GM12878 (cell line): Measurements from ENCODE around the gene EXOSC2. TPM values are rescaled to one million over a fixed set of nuclear protein-coding genes. Genes with fewer than 3 reads are reported as not detected.

Experiments
- ATAC-seq: fragments of 200-7000 bp; cut with Tn5 transposase; 3 replicates; pipeline ENCODE4 v1.9.1; 2020; ENCODE audit warnings: mild to moderate bottlenecking, moderate library complexity
- BruUV-seq: library from RNA; stranded (reverse); fragments of 400-500 nt; replicated peaks from 2 replicates; lab custom pipeline; 2021; lab: Mats Ljungman, UMichigan
- CTCF ChIA-PET: fragments of 300-600 bp; sonication (Branson Sonifier 250); formaldehyde crosslinking; extraction: SDS; loops from one replicate; lab custom pipeline; 2021; ENCODE audit warnings: inconsistent platforms; lab: Yijun Ruan, JAX
- POLR2A ChIA-PET: fragments of 350-600 bp; formaldehyde crosslinking; extraction: SDS; loops from one replicate; lab custom pipeline; 2021; ENCODE audit warnings: inconsistent platforms; lab: Charles Lee
- RAD21 ChIA-PET: fragments of 300-600 bp; sonication (Branson Sonifier 250); formaldehyde crosslinking; loops from one replicate; lab custom pipeline; 2023; ENCODE audit warnings: antibody characterized with exemption; ENCODE audit not compliant: unreplicated experiment; lab: Charles Lee
- SMC1A ChIA-PET: fragments of 300-600 bp; sonication (Branson Sonifier 250); formaldehyde crosslinking; loops from one replicate; lab custom pipeline; 2023; ENCODE audit not compliant: unreplicated experiment, uncharacterized antibody; lab: Charles Lee
- DNase-seq: peaks from one replicate; pipeline ENCODE4 v3.0.0-alpha.2; 2011; ENCODE audit warnings: low read depth, low spot score
- FAIRE-seq: peaks from 3 replicates; lab custom pipeline; 2011; peaks lifted over from hg19 to GRCh38; lab: Jason Lieb, UNC
- H2AFZ ChIP-seq: 2 replicates; pipeline ENCODE4 v1.6.0; 2011; ENCODE audit warnings: low read depth, low read length, control low read depth; ENCODE audit not compliant: control insufficient read depth
- H3K27ac ChIP-seq: 2 replicates; pipeline ENCODE4 v1.5.1; 2011; ENCODE audit warnings: control low read depth; ENCODE audit not compliant: control insufficient read depth, insufficient read depth
- H3K27me3 ChIP-seq, 2 experiments: replicated peaks in 1 of 2; 2 replicates each; pipeline versions ENCODE4 v1.6.0 to v1.6.1; 2011; ENCODE audit warnings: low read length in 1 of 2; ENCODE audit not compliant: control insufficient read depth in 2 of 2, insufficient read depth in 2 of 2
- H3K36me3 ChIP-seq, 2 experiments: 2 replicates each; pipeline ENCODE4 v1.5.1; 2011; ENCODE audit warnings: low read length in 1 of 2; ENCODE audit not compliant: control insufficient read depth in 2 of 2, insufficient read depth in 2 of 2
- H3K4me1 ChIP-seq: 2 replicates; pipeline ENCODE4 v1.6.1; 2011; ENCODE audit warnings: mild to moderate bottlenecking, low read length, moderate library complexity, mixed read lengths; ENCODE audit not compliant: control insufficient read depth, insufficient read depth
- H3K4me2 ChIP-seq: 2 replicates; pipeline ENCODE4 v1.6.0; 2011; ENCODE audit warnings: control low read depth; ENCODE audit not compliant: control insufficient read depth, insufficient read depth
- H3K4me3 ChIP-seq: fragments of 200-600 bp; sonication (generic); 2 replicates; pipeline ENCODE4 v1.5.1; 2016
- H3K79me2 ChIP-seq: 2 replicates; pipeline ENCODE4 v1.6.0; 2011; ENCODE audit warnings: low read length; ENCODE audit not compliant: control insufficient read depth, insufficient read depth
- H3K9ac ChIP-seq: 2 replicates; pipeline ENCODE4 v1.8.0; 2011; ENCODE audit warnings: low read length, control low read depth, mixed read lengths; ENCODE audit not compliant: control insufficient read depth, insufficient read depth
- H3K9me3 ChIP-seq: replicated peaks from 3 replicates; pipeline ENCODE4 v1.5.1; 2011; ENCODE audit warnings: mild to moderate bottlenecking, low read length; ENCODE audit not compliant: control insufficient read depth, insufficient read depth
- H4K20me1 ChIP-seq: 2 replicates; pipeline ENCODE4 v1.6.0; 2011; ENCODE audit not compliant: control insufficient read depth, insufficient read depth
- ATF7 ChIP-seq: fragments of 450-650 bp; IDR thresholded peaks from 2 replicates; pipeline ENCODE4 v1.6.1; 2016; ENCODE audit warnings: low read depth, mild to moderate bottlenecking
- ETV6 ChIP-seq, 2 experiments: fragments of 450-650 bp in 1 of 2; IDR thresholded peaks in 1 of 2; conservative IDR thresholded peaks in 1 of 2; 2 replicates each; pipeline ENCODE4 v1.6.1; 2014; ENCODE audit warnings: antibody characterized with exemption in 1 of 2, borderline replicate concordance in 1 of 2, low read depth in 1 of 2, mild to moderate bottlenecking in 1 of 2, moderate library complexity in 1 of 2
- RB1 ChIP-seq: fragments of 450-650 bp; formaldehyde crosslinking; IDR thresholded peaks from 2 replicates; pipeline ENCODE4 v1.6.1; 2017; ENCODE audit warnings: mild to moderate bottlenecking, borderline replicate concordance
- RBBP5 ChIP-seq: fragments of 200-600 bp; sonication (generic); conservative IDR thresholded peaks from 2 replicates; pipeline ENCODE4 v1.6.1; 2016
- RCOR1 ChIP-seq: conservative IDR thresholded peaks from 2 replicates; pipeline ENCODE4 v1.6.1; 2012; ENCODE audit warnings: low read depth, low read length, improper control_type of control experiment
- SIX5 ChIP-seq: IDR thresholded peaks from 2 replicates; pipeline ENCODE4 v1.6.1; 2011; ENCODE audit warnings: mild to moderate bottlenecking, low read depth, low read length, moderate library complexity; ENCODE audit not compliant: severe bottlenecking
- TAF1 ChIP-seq: IDR thresholded peaks from 2 replicates; pipeline ENCODE4 v1.6.1; 2011; ENCODE audit warnings: mild to moderate bottlenecking, low read depth, low read length, borderline replicate concordance
- TCF12 ChIP-seq: IDR thresholded peaks from 2 replicates; pipeline ENCODE4 v1.6.1; 2011; ENCODE audit warnings: low read depth, mild to moderate bottlenecking, low read length
- ZBTB40 ChIP-seq: fragments of 450-650 bp; IDR thresholded peaks from 2 replicates; pipeline ENCODE4 v1.6.1; 2016; ENCODE audit warnings: mild to moderate bottlenecking, moderate library complexity, borderline replicate concordance
- ZZZ3 ChIP-seq: IDR thresholded peaks from 2 replicates; pipeline ENCODE4 v1.6.1; 2011; ENCODE audit warnings: low read depth; ENCODE audit not compliant: control insufficient read depth, insufficient read length
- WGBS: methylation state at CpG from one replicate; pipeline ENCODE4 v1.1.6; 2016; ENCODE audit warnings: low lambda C conversion rate; ENCODE audit not compliant: insufficient replicate concordance, insufficient coverage; ENCODE audit errors: missing lambda C conversion rate; 5-methylcytosine and 5-hydroxymethylcytosine counted together
- in situ Hi-C: fragments of 300-500 bp; cut with MboI; formaldehyde crosslinking; loops from 9 replicates; pipeline ENCODE4 v1.14.3; 2018; ENCODE audit warnings: mixed read lengths
- intact Hi-C: fragments of 100-400 bp; cut with micrococcal nuclease; formaldehyde crosslinking; loops from one replicate; pipeline ENCODE4 v1.14.2; 2022; ENCODE audit not compliant: unreplicated experiment
- polyA plus RNA-seq, 11 experiments: library from polyadenylated mRNA; depleted of rRNA in 4 of 11; unstranded in 6 of 11; stranded (reverse) in 5 of 11; fragments of >200 nt; fragmentation: Nextera tagmentation in 4 of 11; fragmentation: Illumina TruSeq in 1 of 11; extraction: Ambion mirVana in 4 of 11; extraction: Trizol in 1 of 11; gene quantifications; 1 replicate in 1 of 11; 2 replicates in 10 of 11; pipeline versions ENCODE4 v1.2.1 to v1.2.3, GENCODE V29; 2011 to 2016; ENCODE audit warnings: inconsistent platforms in 2 of 11, missing spikeins in 2 of 11, low read depth in 1 of 11
- total RNA-seq, 4 experiments: library from RNA; depleted of rRNA in 3 of 4; stranded (reverse); fragments of >200 nt in 3 of 4; fragmentation: Illumina TruSeq in 1 of 4; extraction: Trizol in 1 of 4; gene quantifications; 2 replicates each; pipeline versions ENCODE4 v1.2.1 to v1.2.3, GENCODE V29; 2013 to 2021
- TF ChIP-seq, protein P1 (sequence below): IDR thresholded peaks from 2 replicates; pipeline ENCODE4 v1.6.1; 2012; ENCODE audit warnings: low read length, inconsistent platforms

EXOSC2 gene
- total and polyA plus RNA-seq, 10 of the 15 experiments (the other 5 are each of a cell fraction or from before 2014, with no cell fraction given), result 26.3 to 55.0 (median 48.0) TPM

- in situ Hi-C loops, result no loop called here
Observed at GRCh38 chr9:130735566-130735965, 42.0 kb downstream of the EXOSC2 start.

More at GRCh38 chr9:130735566-130735965, 42.0 kb downstream of the EXOSC2 start:
- no peak for TF ChIP-seq RBBP5
- no peak for TF ChIP-seq SIX5
- no peak for TF ChIP-seq TCF12
- no peak for TF ChIP-seq ETV6 (conservative IDR thresholded peaks at IDR 0.05 in 1 of 2, IDR thresholded peaks at IDR 0.05 in 1 of 2; ENCODE audit: borderline replicate concordance in 1 of 2, low read depth in 1 of 2)
- TF ChIP-seq, protein P1, sequence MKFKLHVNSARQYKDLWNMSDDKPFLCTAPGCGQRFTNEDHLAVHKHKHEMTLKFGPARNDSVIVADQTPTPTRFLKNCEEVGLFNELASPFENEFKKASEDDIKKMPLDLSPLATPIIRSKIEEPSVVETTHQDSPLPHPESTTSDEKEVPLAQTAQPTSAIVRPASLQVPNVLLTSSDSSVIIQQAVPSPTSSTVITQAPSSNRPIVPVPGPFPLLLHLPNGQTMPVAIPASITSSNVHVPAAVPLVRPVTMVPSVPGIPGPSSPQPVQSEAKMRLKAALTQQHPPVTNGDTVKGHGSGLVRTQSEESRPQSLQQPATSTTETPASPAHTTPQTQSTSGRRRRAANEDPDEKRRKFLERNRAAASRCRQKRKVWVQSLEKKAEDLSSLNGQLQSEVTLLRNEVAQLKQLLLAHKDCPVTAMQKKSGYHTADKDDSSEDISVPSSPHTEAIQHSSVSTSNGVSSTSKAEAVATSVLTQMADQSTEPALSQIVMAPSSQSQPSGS, result no peak
- TF ChIP-seq ATF7, result no peak
- no peak for TF ChIP-seq RB1
- no peak for TF ChIP-seq RCOR1
- TF ChIP-seq ZBTB40, result no peak
- TF ChIP-seq TAF1, result no peak
- TF ChIP-seq ZZZ3, result no peak
- TF ChIP-seq, all 136 proteins: peak for 0
- no peak overlapping the region for H3K27ac ChIP-seq
- H4K20me1 ChIP-seq, result no peaks in the 10 kb centered on the region
- ChIA-PET CTCF (interaction anchor here (0.6 to 1.5 kb wide), 4 partner anchors 13 to 600 kb away, joined by 3 to 5 read pairs (median 3); no protein-coding TSS in a partner anchor), RAD21 (no interaction called here), SMC1A (interaction anchor here (1.2 kb wide), 1 partner anchor 20 kb away, joined by 3 read pairs; no protein-coding TSS in a partner anchor), POLR2A (no interaction called here)
- no peaks in the 10 kb centered on the region for H3K27me3 ChIP-seq
- H3K36me3 ChIP-seq, result 0 out of 4 replicates have a peak, but pooled peaks cover 0 to 1% of the 10 kb centered on the region in 2 experiments
- no peak overlapping the region for H2AFZ ChIP-seq
- FAIRE-seq (no peak), ATAC-seq (no peak), DNase-seq (no peak)
- no peak overlapping the region for H3K4me3 ChIP-seq
- H3K9me3 ChIP-seq, result no peaks in the 10 kb centered on the region
- 97% methylated on average over 4 of the region's 4 CpGs for WGBS
- H3K4me2 ChIP-seq, result no peak overlapping the region
- intact Hi-C loops, result no loop called here
- H3K4me1 ChIP-seq, result no peaks in the 10 kb centered on the region
- no peak overlapping the region for H3K9ac ChIP-seq
- BruUV-seq, result no TSS peak
- H3K79me2 ChIP-seq, result no peaks in the 10 kb centered on the region; the same call in none of the 2 replicates
